ENCODE measurements around the gene RAMP1.
"Not testable (repeated sequence)": the region's sequence is repeated elsewhere in the genome, so short reads cannot be mapped to it uniquely, and the experiment has no call there.

GRCh38 chr2:237868074-237868473 lies 8.7 kb downstream of the RAMP1 start:
- TF ChIP-seq REST (IDR thresholded peaks at IDR 0.05; ENCODE audit: borderline replicate concordance); POLR2AphosphoS5 (IDR thresholded peaks at IDR 0.05); EZH2 (IDR thresholded peaks at IDR 0.05; ENCODE audit: borderline replicate concordance, insufficient read depth, low read length, poor library complexity, severe bottlenecking); CTCF (IDR thresholded peaks at IDR 0.05; ENCODE audit: poor library complexity, severe bottlenecking); TAF1 (IDR thresholded peaks at IDR 0.05; ENCODE audit: low read depth); EP300 (conservative IDR thresholded peaks at IDR 0.05; ENCODE audit: poor library complexity, severe bottlenecking): not testable (repeated sequence)
